HFFc6 (cell line): ENCODE data around the gene DEGS2. TPM values are rescaled to one million over a fixed set of nuclear protein-coding genes. Genes with fewer than 3 reads are reported as not detected.

ENCODE experiments used
- DNase-seq: peaks from one replicate; pipeline ENCODE4 v3.0.0-alpha.2; 2018
- H3K27ac Mint-ChIP-seq: 2 replicates; pipeline ENCODE4 v1.8.0; 2020; ENCODE audit warnings: mild to moderate bottlenecking, mixed read lengths
- H3K27me3 Mint-ChIP-seq: 2 replicates; pipeline ENCODE4 v1.8.0; 2021; ENCODE audit warnings: mild to moderate bottlenecking, moderate library complexity, mixed read lengths; ENCODE audit not compliant: insufficient read depth
- H3K36me3 Mint-ChIP-seq: 2 replicates; pipeline ENCODE4 v1.8.0; 2021; ENCODE audit warnings: low read depth, mixed read lengths
- H3K4me1 Mint-ChIP-seq: 2 replicates; pipeline ENCODE4 v1.8.0; 2020; ENCODE audit warnings: low read depth, mixed read lengths
- H3K4me3 Mint-ChIP-seq: 2 replicates; pipeline ENCODE4 v1.8.0; 2020; ENCODE audit warnings: mild to moderate bottlenecking, moderate library complexity, mixed read lengths
- H3K9me3 Mint-ChIP-seq: 2 replicates; pipeline ENCODE4 v1.8.0; 2020; ENCODE audit warnings: mild to moderate bottlenecking, mixed read lengths
- total RNA-seq, 6 experiments: library from RNA; stranded (reverse); fragmentation: NEBNext Ultra II Directional; extraction: Animal tissue kit (Norgen Biotek cat#: 25700); gene quantifications; 2 replicates in 1 of 6; 3 replicates in 5 of 6; pipeline ENCODE4 v1.2.3, GENCODE V29; 2021
- TF ChIP-seq, protein P1 (sequence below): fragments of 200-600 bp; sonication (generic); IDR thresholded peaks from 2 replicates; pipeline ENCODE4 v1.5.0; 2021; ENCODE audit warnings: antibody characterized with exemption, mild to moderate bottlenecking

The DEGS2 gene
- total RNA-seq, 6 experiments from 2014 or later, result not detected

DNA sequence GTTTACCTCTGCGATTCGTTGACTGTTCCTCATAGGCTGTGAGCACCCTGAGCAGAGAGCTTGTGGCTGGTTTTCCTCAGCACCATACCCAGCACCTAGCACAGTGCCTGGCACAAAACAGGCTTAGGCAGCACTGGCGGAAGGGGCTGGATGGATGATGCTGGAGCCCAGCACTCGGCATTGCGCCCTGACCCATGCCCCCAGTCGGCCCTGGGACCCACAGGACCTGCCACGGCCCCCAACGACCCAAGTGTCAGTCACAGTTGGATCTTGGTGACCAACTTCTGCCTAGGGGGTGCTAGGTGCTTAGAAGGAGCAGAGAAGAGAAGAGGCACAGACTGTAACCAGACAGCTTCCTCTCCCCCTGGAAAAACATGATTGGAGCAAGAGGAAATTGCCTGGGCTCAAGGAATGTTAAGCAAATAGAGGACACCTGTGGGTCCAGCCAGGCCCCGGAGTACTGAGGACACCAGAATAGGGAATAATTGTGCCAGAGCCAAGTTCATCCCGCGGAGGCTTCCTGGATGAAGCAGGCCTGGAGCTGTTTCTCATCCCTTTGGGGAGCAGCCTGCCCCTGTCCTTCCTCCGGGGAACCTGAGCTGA, 31.5 kb downstream of the DEGS2 start:
- Mint-ChIP-seq H3K9me3 (no peaks in the 10 kb centered on the region), H3K27me3 (peaks cover 13% of the 10 kb centered on the region), H3K4me1 (no peaks in the 10 kb centered on the region; the same call in 1 of the 2 replicates), H3K36me3 (no peaks in the 10 kb centered on the region), H3K27ac (no peak overlapping the region), H3K4me3 (no peak overlapping the region)
- TF ChIP-seq, protein P1, sequence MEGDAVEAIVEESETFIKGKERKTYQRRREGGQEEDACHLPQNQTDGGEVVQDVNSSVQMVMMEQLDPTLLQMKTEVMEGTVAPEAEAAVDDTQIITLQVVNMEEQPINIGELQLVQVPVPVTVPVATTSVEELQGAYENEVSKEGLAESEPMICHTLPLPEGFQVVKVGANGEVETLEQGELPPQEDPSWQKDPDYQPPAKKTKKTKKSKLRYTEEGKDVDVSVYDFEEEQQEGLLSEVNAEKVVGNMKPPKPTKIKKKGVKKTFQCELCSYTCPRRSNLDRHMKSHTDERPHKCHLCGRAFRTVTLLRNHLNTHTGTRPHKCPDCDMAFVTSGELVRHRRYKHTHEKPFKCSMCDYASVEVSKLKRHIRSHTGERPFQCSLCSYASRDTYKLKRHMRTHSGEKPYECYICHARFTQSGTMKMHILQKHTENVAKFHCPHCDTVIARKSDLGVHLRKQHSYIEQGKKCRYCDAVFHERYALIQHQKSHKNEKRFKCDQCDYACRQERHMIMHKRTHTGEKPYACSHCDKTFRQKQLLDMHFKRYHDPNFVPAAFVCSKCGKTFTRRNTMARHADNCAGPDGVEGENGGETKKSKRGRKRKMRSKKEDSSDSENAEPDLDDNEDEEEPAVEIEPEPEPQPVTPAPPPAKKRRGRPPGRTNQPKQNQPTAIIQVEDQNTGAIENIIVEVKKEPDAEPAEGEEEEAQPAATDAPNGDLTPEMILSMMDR, result no peak
- DNase-seq, result no peak

DNA sequence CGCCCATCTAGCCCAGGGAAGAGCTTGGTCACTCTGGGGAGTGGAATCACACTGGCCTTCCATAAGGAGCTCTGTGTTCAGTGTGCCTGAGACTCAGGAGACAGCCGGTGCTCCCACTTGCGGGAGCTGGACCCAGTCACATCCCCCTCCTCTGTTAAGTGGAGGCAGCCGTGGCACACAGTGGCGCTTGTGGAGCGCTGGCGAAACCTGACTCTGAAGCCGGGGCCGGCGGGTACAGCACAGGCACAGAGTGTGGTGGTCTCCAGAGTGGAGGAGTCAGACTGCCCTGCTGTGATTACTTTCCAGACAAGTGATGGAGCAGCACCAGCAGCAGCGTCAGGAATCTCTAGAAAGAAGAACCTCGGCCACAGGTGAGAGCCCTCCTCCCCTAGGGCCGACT, 33.0 kb downstream of the DEGS2 start:
- no peak for DNase-seq
- no peaks in the 10 kb centered on the region for H3K4me1 Mint-ChIP-seq
- H3K27me3 Mint-ChIP-seq, result peaks cover 15% of the 10 kb centered on the region
- H3K9me3 Mint-ChIP-seq, result no peaks in the 10 kb centered on the region
- TF ChIP-seq, protein P1, result no peak
- H3K36me3 Mint-ChIP-seq, result no peaks in the 10 kb centered on the region
- H3K4me3 Mint-ChIP-seq, result no peak overlapping the region
- H3K27ac Mint-ChIP-seq, result no peak overlapping the region

DNA sequence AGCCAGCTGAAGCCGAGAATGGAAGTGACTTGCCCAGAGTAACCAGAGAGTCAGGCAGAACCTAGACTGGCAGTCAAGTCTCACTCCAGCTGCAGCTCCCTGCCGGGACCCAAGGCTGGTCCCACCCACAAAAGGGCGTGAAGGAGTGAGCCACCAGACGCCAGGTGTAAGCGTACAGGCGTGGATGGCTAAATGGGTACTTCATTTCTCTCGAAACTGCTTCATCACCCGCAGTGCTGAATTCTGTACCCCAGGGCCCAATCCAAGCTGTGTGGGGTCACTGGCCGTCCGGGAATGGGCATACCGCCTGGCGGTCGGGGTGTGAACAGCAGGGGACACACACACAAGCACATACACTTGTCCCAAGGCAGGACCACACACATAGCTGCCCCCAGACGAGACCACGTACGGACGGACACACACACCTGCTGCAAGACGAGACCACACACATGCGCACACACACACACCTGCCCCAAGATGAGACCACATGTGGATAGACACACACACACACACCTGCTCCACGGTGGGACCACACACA, 34.8 kb downstream of the DEGS2 start:
- Mint-ChIP-seq H3K36me3 (no peaks in the 10 kb centered on the region), H3K27ac (no peak overlapping the region), H3K9me3 (no peaks in the 10 kb centered on the region), H3K27me3 (peaks cover 23% of the 10 kb centered on the region), H3K4me3 (no peak overlapping the region), H3K4me1 (no peaks in the 10 kb centered on the region)
- TF ChIP-seq, protein P1, result no peak
- DNase-seq, result no peak

DNA sequence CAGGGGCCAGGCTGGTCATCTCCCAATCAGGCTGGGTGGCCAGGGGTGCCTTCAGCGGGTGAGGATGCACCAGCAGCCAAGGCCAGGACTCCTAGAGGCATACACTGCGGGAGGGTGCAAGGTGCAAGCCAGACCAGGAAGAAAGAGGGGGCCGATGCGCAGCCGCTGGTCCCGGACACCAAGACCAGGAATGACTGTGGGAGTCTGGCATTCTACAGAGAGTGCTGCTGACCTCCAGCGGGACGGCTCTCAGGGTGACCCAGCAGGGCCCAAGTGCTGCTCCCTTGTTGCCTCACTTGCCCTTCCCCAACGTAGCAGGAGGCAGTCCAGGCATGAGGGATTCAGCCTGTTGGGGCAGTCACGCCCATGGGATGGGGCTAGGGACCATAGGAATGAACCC, 35.8 kb downstream of the DEGS2 start:
- TF ChIP-seq, protein P1, result no peak
- H3K4me1 Mint-ChIP-seq, result no peaks in the 10 kb centered on the region
- peaks cover 23% of the 10 kb centered on the region for H3K27me3 Mint-ChIP-seq

DNA sequence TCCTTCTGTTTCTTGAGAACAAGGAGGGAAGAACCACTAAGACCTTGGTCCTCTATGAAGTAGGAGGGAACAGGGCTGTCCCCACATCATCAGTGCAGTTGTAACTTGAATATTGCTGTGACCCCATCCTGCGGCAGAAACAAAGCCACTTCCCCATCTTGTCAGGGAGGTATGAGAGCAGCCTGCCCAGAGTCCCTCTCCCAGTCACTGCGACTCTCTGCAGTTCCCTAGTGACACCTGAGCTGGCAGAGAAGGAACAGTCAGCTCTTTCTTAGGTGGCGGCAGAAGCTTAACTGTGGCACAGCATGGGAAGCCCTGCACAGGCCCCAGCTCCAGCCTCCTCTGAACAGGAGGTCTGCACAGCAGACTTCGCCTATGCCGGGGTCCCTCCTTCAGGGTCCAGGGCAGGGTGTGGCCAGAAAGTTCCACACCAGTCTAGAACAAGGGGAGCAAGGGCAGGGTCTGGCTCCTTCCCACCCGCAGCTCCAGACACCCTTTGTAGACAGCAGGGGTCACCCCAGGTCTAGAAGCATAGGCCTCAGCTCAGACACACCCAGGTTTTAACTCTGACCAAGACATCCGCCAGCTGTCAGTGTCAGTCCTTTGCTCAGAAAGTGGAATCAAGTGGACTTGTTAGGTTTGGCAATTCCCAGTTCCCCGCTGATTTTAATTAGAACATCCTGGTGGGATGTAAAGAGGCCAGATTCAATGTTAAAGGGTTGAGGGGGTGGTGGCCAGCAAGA, 36.8 kb downstream of the DEGS2 start:
- Mint-ChIP-seq H3K4me3 (no peak overlapping the region), H3K27ac (no peak overlapping the region), H3K27me3 (peaks cover 23% of the 10 kb centered on the region), H3K4me1 (no peaks in the 10 kb centered on the region), H3K36me3 (no peaks in the 10 kb centered on the region), H3K9me3 (no peaks in the 10 kb centered on the region)
- TF ChIP-seq, protein P1, result no peak
- no peak for DNase-seq

More for the DNA sequence above, 35.8 kb downstream of the DEGS2 start:
- DNase-seq, result no peak
- no peaks in the 10 kb centered on the region for H3K9me3 Mint-ChIP-seq
- H3K4me3 Mint-ChIP-seq, result no peak overlapping the region
- H3K27ac Mint-ChIP-seq, result no peak overlapping the region
- no peaks in the 10 kb centered on the region for H3K36me3 Mint-ChIP-seq
